GM19025 (cell line): Measurements from ENCODE around the gene ENDOU.
"Not testable (repeated sequence)": the region's sequence is repeated elsewhere in the genome, so short reads cannot be mapped to it uniquely, and the experiment has no call there.

ENCODE experiments used
- ATAC-seq: cut with Tn5 transposase; IDR thresholded peaks from one replicate; pipeline ENCODE4 v1.9.1; 2021; ENCODE audit warnings: mild to moderate bottlenecking, low read depth, moderate library complexity; ENCODE audit not compliant: unreplicated experiment

Gene ENDOU

DNA sequence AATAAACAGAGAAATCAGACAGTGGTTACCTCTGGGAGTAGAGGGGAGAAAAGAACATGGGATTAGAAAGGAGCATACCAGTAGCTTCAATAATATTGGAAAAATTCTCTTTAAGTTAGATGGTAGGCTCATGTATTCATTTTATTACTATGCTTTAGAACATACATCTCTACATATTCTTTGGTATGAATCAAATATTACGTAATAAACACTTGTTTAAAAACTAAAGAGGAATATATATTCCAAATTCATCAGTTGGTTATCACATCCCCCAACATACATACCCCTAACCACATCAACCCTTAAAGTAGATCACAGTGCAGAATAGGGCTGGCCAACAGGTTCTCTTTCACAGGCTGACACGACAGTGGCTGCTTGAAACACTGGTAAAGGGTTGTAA is 25.0 kb downstream of the ENDOU start:
- ATAC-seq = no peak

DNA sequence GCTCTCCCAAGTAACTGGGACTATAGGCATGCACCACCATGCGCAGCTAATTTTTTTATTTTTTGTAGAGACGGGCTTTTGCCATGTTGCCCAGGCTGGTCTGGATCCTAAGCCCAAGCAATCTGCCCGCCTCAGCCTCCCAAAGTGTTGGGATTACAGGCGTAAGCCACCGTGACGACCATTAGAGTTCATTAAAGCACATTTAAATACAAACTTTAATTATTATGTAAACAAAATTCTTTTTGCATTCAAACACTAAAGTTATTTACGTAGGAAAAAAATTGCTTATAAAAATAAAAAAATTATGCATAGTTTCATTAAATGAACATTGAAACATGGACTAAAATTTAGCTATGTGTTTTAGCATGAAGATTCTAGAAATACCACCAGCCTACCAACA is 26.7 kb downstream of the ENDOU start:
- no peak for ATAC-seq

DNA sequence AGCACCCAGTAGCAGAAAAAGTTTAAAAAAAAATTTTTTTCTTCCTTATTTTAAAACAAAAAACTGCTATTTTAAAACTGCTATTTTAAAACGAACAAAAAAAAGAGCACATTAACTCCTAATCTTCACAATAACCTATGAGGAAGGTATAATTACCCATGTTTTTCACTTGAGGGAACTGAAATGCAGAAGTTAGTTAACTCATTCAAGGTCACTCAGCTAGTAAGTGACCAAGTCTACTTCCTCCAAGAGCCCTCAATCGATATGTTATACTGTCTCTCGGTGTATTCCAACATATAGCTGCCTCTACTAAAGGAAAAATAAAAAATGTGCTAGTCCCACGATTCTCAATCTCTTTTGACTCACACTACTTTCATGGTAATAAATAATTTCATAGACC is 27.2 kb downstream of the ENDOU start:
- no peak for ATAC-seq

DNA sequence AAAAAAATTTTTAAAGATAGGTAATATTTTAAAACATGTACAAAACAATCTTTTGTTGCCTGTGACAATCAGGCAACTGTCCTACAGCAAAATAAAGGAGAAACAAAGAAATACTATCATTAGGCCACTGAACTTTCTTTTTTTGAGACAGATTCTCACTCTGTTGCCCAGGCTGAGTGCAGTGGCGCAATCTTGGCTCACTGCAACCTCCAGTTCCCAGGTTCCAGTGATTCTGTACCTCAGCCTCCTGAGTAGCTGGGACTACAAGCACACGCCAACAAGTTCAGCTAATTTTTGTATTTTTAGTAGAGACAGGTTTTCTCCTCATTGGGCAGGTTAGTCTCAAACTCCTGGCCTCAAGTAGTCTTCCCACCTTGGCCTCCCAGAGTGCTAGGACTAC is 36.1 kb downstream of the ENDOU start:
- ATAC-seq = no peak

DNA sequence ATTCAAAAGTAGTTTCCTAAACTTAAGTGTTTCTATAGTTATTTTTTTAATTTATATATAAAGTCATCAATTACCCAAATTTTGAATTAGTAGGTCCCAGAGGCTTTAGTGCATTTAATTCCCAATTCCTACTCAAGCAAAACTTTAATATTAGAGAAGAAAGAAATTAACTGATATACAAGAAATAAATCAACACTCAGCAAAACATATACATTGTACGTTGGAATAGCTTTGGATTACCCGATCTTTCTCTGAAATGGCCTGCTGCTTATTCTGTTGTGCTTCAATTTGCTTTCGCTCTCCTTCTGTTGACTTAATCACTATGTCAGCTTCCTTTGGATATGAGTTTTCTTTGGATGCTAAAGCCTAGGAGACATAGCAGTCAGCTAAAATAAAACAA is 37.7 kb downstream of the ENDOU start:
- no peak for ATAC-seq

DNA sequence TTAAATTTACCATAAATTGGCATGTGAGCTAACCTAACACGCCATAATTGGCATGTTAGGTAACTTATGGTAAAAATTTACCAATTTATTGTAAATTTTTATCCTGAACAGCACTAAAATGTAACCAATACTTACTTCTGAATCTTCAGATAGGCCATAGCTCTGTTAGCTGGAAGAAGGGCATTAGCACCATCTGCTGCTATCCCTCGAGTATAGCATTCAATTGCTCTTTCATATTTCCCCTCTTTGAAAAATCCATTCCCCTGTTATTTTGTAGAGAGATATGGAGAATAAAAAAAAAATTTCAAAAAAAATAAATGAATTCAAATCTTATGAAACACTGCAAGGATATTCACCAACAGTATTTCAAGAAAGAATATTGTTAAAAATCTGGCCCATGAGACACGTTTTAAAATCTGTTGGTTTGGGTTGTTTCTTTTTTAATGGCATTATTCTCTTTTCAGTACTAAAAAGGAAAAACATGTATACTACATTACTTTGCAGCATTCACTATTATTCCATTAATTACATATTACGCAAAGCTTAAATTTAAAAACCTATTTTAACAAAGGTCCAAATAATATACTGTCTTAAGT is 38.5 kb downstream of the ENDOU start:
- no peak for ATAC-seq

DNA sequence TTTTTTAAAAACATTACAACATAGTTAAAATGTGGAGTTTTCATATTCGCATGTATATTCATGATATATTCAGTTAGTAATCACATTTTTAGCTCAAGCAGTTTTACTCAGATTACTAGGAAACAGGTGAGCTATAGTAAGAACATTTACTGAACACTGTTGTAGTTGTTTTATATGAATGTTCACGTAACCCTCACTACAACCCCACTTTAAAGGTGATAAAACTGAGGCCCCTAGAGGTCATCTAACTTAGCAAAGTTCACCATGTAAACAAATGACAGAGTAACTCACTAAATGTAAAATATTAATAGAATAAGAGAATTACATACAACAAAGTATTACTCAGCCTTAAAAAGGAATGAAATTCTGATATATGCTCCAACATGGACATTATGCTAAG is 45.5 kb downstream of the ENDOU start:
- ATAC-seq = no peak

DNA sequence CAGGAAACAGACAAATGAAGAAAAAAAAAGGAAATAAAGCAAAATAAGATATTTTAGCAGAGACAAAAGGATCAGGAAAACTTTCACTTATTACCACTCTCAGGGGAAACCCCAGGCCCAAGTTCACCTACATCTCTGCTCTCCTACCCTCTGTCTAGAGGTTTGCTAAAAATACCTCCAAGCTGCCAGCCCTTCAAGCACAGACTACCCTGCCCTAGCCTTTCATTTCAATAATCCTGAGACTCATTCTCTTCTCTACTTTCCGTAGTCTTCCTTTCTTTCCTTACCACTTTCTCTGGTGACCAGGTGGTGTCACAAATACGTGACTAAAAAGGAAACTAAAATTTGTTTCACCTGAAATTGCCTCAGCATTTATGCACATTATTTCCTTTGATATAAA is 53.2 kb downstream of the ENDOU start:
- no peak for ATAC-seq

DNA sequence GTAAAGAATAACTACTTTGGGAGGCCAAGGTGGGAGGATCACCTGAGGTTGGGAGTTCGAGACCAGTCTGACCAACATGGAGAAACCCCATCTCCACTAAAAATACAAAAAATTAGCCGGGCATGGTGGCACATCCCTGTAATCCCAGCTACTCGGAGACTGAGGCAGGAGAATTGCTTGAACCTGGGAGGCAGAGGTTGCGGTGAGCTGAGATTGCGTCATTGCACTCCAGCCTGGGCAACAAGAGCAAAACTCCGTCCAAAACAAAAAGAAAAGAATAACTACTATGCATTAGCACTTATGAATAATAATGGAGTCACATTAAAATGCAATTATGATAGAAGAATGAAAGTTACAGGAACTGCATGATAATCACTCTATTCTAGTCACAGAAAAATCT is 57.4 kb downstream of the ENDOU start:
- not testable (repeated sequence) for ATAC-seq
